HepG2 (cell line): ENCODE data around the gene MAP3K7CL. TPM values are rescaled to one million over a fixed set of nuclear protein-coding genes. Genes with fewer than 3 reads are reported as not detected.
A peak's percentile ranks its signal among the peaks of the same experiment; 100 is the strongest.

Experiments used
- FIP1L1 ChIP-seq: fragments of 200-400 bp; formaldehyde crosslinking; IDR thresholded peaks from 2 replicates; pipeline ENCODE4 v1.6.1; 2018; ENCODE audit warnings: low read depth, mild to moderate bottlenecking, low read length, moderate library complexity, borderline replicate concordance; ENCODE audit not compliant: insufficient read depth
- HCFC1 ChIP-seq: fragments of 150-350 bp; IDR thresholded peaks from 2 replicates; pipeline ENCODE4 v1.6.1; 2014; ENCODE audit warnings: low read depth, low read length
- KDM1A ChIP-seq: IDR thresholded peaks from 2 replicates; pipeline ENCODE4 v1.6.1; 2016; ENCODE audit warnings: missing compliant biosample characterization
- PCBP1 ChIP-seq: fragments of 200-400 bp; formaldehyde crosslinking; IDR thresholded peaks from 2 replicates; pipeline ENCODE4 v1.6.1; 2017; ENCODE audit warnings: mild to moderate bottlenecking, low read depth, low read length, borderline replicate concordance
- RBM39 ChIP-seq: fragments of 200-400 bp; formaldehyde crosslinking; IDR thresholded peaks from one replicate; pipeline ENCODE4 v1.6.1; 2018; ENCODE audit warnings: antibody characterized with exemption, mild to moderate bottlenecking, low read depth, low read length; ENCODE audit not compliant: poor library complexity, severe bottlenecking
- ZMAT3 ChIP-seq: sonication (generic); formaldehyde crosslinking; conservative IDR thresholded peaks from 2 replicates; pipeline ENCODE4 v1.7.0; 2021; ENCODE audit warnings: missing genetic modification reagents
- ZNF354B ChIP-seq: sonication (generic); formaldehyde crosslinking; IDR thresholded peaks from 2 replicates; pipeline ENCODE4 v1.8.0; 2022; ENCODE audit warnings: mild to moderate bottlenecking, missing genetic modification reagents
- ZNF530 ChIP-seq: sonication (generic); formaldehyde crosslinking; IDR thresholded peaks from 2 replicates; pipeline ENCODE4 v1.5.0; 2020; ENCODE audit warnings: low read depth, mild to moderate bottlenecking, missing genetic modification reagents
- ZNF678 ChIP-seq: sonication (generic); formaldehyde crosslinking; IDR thresholded peaks from 2 replicates; pipeline ENCODE4 v1.4.0; 2020; ENCODE audit warnings: mild to moderate bottlenecking, missing genetic modification reagents
- polyA plus RNA-seq, 8 experiments: library from polyadenylated mRNA; depleted of rRNA in 3 of 8; stranded (reverse) in 7 of 8; unstranded in 1 of 8; fragments of >200 nt; fragmentation: Illumina TruSeq in 4 of 8; extraction: Trizol in 4 of 8; gene quantifications; 2 replicates each; pipeline versions ENCODE4 v1.2.1 to v1.2.3, GENCODE V29; 2011 to 2016; ENCODE audit warnings: low read depth in 4 of 8, missing spikeins in 1 of 8, mixed read lengths in 1 of 8; ENCODE audit not compliant: insufficient read depth in 1 of 8
- total RNA-seq, 5 experiments: library from RNA; depleted of rRNA; stranded (reverse); fragments of >200 nt; fragmentation: Illumina TruSeq; extraction: Trizol; gene quantifications; 2 replicates each; pipeline ENCODE4 v1.2.3, GENCODE V29; 2016; ENCODE audit warnings: low read depth in 1 of 5
- TF ChIP-seq, protein P1 (sequence below): IDR thresholded peaks from 2 replicates; pipeline ENCODE4 v1.4.0; 2020; ENCODE audit warnings: mild to moderate bottlenecking, missing genetic modification reagents
- TF ChIP-seq, protein P2 (sequence below), 2 experiments: fragments of 450-650 bp in 1 of 2; sonication (generic) in 1 of 2; formaldehyde crosslinking; IDR thresholded peaks; 2 replicates each; pipeline versions ENCODE4 v1.5.0 to v1.8.0; 2020 to 2022; ENCODE audit warnings: mild to moderate bottlenecking in 1 of 2, missing genetic modification reagents in 1 of 2
- TF ChIP-seq, protein P3 (sequence below): sonication (generic); formaldehyde crosslinking; IDR thresholded peaks from 2 replicates; pipeline ENCODE4 v1.8.0; 2022; ENCODE audit warnings: missing genetic modification reagents, mild to moderate bottlenecking, inconsistent platforms, borderline replicate concordance
- TF ChIP-seq, protein P4 (sequence below): IDR thresholded peaks from 2 replicates; pipeline ENCODE4 v1.6.1; 2012; ENCODE audit warnings: low read length, improper control_type of control experiment
- TF ChIP-seq, protein P5 (sequence below): IDR thresholded peaks from 2 replicates; pipeline ENCODE4 v1.6.1; 2016; ENCODE audit warnings: missing genetic modification reagents, missing compliant biosample characterization
- TF ChIP-seq, protein P6 (sequence below): sonication (generic); formaldehyde crosslinking; IDR thresholded peaks from 2 replicates; pipeline ENCODE4 v1.5.1; 2020; ENCODE audit warnings: missing genetic modification reagents, mild to moderate bottlenecking, borderline replicate concordance

MAP3K7CL gene
- total and polyA plus RNA-seq, 2 of the 13 experiments (the other 11 are each of a cell fraction or from before 2014, with no cell fraction given): 0.04 to 0.15 TPM

DNA sequence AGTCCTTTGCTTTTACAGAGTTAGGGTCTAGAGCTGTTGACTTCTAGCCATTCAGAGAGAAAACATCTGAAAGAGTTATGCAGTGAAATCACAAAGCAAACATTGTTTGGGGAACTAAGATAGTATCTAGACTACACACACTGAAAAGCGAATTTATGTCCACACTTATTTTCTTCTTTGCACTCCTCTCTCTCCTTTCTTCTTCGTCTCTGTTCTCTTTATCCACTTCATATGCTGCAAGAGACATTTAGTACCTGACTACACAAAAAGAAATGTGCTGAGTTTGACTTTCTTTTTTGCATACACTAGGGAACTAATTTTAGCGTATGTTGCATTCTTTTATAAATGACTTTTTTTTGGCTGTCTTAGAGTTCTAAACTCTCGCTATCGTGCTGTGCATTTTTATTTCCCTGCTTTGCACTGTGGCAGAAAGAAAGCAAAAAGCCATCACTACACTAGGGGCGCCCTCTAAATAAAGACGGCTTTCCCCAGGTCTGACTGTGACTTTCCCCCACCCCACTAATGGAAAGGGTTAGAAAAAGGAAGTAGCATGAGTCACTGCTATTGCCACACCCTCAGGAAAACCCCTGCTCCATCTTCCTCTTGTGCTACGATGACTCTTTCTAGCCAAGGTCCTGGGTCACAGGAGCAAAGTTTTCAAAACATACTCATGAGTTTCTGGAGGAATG, 65.7 kb downstream of the MAP3K7CL start (continued):
- TF ChIP-seq ZMAT3 (CRISPR knock-in tag) (no peak), ZNF678 (CRISPR knock-in tag) (no peak), HCFC1 (no peak), RBM39 (no peak), PCBP1 (no peak), FIP1L1 (no peak), KDM1A (CRISPR knock-in tag) (no peak), ZNF530 (CRISPR knock-in tag) (no peak), ZNF354B (no peak)
- TF ChIP-seq, protein P1, sequence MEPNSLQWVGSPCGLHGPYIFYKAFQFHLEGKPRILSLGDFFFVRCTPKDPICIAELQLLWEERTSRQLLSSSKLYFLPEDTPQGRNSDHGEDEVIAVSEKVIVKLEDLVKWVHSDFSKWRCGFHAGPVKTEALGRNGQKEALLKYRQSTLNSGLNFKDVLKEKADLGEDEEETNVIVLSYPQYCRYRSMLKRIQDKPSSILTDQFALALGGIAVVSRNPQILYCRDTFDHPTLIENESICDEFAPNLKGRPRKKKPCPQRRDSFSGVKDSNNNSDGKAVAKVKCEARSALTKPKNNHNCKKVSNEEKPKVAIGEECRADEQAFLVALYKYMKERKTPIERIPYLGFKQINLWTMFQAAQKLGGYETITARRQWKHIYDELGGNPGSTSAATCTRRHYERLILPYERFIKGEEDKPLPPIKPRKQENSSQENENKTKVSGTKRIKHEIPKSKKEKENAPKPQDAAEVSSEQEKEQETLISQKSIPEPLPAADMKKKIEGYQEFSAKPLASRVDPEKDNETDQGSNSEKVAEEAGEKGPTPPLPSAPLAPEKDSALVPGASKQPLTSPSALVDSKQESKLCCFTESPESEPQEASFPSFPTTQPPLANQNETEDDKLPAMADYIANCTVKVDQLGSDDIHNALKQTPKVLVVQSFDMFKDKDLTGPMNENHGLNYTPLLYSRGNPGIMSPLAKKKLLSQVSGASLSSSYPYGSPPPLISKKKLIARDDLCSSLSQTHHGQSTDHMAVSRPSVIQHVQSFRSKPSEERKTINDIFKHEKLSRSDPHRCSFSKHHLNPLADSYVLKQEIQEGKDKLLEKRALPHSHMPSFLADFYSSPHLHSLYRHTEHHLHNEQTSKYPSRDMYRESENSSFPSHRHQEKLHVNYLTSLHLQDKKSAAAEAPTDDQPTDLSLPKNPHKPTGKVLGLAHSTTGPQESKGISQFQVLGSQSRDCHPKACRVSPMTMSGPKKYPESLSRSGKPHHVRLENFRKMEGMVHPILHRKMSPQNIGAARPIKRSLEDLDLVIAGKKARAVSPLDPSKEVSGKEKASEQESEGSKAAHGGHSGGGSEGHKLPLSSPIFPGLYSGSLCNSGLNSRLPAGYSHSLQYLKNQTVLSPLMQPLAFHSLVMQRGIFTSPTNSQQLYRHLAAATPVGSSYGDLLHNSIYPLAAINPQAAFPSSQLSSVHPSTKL: peak; percentile 34
- TF ChIP-seq, protein P2, sequence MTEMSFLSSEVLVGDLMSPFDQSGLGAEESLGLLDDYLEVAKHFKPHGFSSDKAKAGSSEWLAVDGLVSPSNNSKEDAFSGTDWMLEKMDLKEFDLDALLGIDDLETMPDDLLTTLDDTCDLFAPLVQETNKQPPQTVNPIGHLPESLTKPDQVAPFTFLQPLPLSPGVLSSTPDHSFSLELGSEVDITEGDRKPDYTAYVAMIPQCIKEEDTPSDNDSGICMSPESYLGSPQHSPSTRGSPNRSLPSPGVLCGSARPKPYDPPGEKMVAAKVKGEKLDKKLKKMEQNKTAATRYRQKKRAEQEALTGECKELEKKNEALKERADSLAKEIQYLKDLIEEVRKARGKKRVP (CRISPR knock-in tag; IDR thresholded peaks at IDR 0.05): no peak
- TF ChIP-seq, protein P3, sequence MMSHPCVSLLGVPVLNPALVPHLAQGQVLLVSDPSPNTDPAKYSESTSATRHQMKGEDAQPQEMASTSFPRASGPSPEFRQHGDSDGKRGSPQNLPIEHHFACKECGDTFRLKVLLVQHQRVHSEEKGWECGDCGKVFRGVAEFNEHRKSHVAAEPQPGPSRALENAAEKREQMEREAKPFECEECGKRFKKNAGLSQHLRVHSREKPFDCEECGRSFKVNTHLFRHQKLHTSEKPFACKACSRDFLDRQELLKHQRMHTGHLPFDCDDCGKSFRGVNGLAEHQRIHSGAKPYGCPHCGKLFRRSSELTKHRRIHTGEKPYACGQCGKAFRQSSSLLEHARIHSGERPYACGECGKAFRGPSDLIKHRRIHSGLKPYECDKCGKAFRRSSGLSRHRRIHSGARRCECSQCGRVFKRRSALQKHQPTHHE (CRISPR knock-in tag): no peak
- TF ChIP-seq, protein P4, sequence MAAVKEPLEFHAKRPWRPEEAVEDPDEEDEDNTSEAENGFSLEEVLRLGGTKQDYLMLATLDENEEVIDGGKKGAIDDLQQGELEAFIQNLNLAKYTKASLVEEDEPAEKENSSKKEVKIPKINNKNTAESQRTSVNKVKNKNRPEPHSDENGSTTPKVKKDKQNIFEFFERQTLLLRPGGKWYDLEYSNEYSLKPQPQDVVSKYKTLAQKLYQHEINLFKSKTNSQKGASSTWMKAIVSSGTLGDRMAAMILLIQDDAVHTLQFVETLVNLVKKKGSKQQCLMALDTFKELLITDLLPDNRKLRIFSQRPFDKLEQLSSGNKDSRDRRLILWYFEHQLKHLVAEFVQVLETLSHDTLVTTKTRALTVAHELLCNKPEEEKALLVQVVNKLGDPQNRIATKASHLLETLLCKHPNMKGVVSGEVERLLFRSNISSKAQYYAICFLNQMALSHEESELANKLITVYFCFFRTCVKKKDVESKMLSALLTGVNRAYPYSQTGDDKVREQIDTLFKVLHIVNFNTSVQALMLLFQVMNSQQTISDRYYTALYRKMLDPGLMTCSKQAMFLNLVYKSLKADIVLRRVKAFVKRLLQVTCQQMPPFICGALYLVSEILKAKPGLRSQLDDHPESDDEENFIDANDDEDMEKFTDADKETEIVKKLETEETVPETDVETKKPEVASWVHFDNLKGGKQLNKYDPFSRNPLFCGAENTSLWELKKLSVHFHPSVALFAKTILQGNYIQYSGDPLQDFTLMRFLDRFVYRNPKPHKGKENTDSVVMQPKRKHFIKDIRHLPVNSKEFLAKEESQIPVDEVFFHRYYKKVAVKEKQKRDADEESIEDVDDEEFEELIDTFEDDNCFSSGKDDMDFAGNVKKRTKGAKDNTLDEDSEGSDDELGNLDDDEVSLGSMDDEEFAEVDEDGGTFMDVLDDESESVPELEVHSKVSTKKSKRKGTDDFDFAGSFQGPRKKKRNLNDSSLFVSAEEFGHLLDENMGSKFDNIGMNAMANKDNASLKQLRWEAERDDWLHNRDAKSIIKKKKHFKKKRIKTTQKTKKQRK: no peak
- TF ChIP-seq, protein P5, sequence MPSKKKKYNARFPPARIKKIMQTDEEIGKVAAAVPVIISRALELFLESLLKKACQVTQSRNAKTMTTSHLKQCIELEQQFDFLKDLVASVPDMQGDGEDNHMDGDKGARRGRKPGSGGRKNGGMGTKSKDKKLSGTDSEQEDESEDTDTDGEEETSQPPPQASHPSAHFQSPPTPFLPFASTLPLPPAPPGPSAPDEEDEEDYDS (CRISPR knock-in tag): no peak
- TF ChIP-seq, protein P6, sequence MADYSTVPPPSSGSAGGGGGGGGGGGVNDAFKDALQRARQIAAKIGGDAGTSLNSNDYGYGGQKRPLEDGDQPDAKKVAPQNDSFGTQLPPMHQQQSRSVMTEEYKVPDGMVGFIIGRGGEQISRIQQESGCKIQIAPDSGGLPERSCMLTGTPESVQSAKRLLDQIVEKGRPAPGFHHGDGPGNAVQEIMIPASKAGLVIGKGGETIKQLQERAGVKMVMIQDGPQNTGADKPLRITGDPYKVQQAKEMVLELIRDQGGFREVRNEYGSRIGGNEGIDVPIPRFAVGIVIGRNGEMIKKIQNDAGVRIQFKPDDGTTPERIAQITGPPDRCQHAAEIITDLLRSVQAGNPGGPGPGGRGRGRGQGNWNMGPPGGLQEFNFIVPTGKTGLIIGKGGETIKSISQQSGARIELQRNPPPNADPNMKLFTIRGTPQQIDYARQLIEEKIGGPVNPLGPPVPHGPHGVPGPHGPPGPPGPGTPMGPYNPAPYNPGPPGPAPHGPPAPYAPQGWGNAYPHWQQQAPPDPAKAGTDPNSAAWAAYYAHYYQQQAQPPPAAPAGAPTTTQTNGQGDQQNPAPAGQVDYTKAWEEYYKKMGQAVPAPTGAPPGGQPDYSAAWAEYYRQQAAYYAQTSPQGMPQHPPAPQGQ (CRISPR knock-in tag): no peak
